ENCODE measurements around the gene RENBP.
"Not testable (repeated sequence)": the region's sequence is repeated elsewhere in the genome, so short reads cannot be mapped to it uniquely, and the experiment has no call there.

RENBP gene

DNA sequence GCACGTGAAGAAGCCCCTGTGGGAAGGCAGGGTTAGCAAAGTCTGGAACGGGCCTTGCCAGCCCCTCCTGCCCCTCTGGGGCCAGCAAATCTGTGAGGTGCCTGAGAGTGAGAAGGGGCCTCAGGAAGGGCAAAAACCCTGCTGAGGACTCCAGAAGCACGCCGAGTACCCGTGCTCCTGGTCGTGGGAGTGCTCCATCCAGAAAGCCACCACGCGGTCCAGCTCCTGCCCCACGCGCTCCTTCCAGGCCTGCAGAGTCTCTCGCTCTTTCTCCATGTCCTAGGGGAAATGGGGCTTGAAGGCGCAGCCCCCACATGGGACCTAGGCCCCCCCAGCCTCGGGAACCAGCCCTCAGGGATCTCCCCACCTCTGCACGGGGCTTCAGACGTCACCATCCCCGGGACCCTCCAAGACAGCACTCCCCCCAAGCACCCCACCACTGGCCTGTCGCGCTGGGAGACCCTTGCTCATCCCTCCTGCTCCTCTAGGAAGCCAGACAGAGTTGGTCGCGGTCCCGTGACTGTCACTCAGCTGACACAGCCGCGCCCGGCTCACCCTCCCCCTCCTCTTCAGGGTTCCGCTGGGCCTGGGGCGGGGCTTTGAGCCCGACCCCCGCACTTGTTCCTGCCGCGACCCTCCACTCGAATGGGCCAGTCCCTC, at the start of gene RENBP:
Gene RENBP (minus strand): TSS at position 504 of the 660 bp plus-strand sequence. CDS start 33 bp downstream, at position 471.
- peak; percentile 55 for DNase-seq (ENCODE audit: low spot score)

DNA sequence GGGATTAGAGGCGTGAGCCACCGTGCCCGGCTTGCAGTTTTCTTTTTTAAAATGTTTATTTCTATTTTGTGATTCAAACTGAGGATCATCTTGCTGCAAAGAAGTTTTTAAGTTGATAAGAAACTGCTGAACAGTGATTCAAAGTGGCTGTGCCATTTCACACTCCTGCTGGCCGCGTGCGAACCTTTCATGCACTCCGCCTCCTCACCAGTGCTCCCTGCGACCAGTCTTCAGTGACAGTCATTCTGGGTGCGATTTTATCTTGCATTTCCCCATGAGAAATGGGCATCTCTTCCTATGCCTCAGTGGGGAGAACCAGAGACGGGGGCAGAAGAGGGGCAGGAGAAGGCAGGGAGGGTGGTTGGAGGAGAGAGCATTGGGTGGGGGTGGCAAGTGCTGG, 49.5 kb upstream of the RENBP start:
- DNase-seq (ENCODE audit: low spot score) = no peak

DNA sequence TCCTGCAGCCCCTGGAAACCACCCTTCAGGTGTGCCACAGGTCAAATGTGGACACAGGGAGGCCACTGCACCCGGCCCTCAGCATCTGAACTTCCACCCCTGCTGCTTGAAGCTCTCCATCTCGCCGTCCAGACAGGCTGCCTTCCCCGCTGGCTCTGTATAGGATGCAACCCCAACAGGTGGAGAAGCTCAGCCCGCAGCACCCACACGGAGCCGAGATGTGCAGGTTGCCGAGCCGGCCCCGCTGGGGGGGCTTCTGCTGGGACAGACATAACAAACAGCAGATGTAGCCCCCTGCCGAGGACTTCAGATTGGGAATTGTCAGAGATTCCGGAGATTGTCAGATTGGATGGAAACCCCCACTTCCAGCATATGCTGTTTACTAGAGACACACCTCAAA, 48.6 kb upstream of the RENBP start:
- DNase-seq (ENCODE audit: low spot score) = no peak

- DNase-seq (ENCODE audit: low spot score) = no peak
These were observed 47.7 kb upstream of the RENBP start for GRCh38 chrX:153992180-153992579.

DNA sequence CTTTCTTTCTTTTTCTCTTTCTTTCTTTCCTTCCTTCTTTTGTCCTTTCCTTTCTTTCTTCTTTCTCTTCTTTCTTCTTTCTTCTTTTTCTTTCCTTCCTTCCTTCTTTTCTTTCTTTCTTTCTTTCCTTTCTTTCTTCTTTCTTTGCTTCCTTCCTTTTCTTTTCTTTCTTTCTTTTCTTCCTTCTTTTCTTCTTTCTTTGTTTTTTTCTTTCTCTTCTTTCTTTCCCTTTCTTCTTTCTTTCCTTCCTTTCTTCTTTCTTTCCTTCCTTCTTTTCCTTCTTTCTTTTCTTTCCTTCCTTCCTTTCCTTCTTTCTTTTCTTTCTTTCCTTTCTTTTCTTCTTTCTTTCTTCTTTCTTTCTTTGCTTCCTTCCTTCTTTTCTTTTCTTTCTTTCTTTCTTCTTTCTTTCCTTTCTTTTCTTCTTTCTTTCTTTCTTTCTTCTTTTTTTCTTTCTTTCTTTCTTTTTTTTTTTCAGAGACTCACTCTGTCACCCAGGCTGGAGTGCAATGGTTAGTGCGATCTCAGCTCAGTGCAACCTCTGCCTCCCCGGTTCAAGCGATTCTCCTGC, 46.7 kb upstream of the RENBP start:
- DNase-seq (ENCODE audit: low spot score) = no peak

DNA sequence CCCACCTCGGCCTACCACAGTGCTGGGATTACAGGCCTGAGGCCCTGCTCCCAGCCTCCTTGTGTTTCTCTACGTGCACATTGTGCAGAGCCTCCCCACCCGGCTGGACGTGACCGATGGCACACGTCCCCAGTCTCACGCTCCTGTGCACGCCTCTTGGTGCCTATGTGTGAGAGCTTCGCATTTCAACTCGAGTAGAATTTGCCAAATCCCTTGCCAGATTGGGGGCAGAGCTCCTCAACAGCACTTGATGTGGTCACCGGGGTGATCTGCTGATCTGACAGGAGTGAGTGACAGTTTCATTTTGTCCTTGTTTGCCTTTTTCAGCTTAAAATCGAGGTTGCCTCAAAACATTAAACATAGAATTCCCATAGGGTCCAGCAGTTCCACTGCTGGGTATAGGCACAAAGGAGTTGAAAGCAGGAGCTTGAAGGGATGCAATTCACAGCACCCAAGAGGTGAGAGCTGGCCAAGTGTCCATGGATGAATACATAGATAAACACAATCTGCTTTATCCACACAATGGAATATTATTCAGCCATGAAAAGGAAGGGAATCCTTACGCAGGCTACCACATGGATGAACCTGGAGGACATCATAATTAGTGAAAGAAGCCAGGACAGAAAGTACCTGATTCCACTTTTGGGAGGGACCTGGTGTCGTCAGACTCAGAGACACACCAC, 45.7 kb upstream of the RENBP start:
- DNase-seq (ENCODE audit: low spot score) = no peak

DNA sequence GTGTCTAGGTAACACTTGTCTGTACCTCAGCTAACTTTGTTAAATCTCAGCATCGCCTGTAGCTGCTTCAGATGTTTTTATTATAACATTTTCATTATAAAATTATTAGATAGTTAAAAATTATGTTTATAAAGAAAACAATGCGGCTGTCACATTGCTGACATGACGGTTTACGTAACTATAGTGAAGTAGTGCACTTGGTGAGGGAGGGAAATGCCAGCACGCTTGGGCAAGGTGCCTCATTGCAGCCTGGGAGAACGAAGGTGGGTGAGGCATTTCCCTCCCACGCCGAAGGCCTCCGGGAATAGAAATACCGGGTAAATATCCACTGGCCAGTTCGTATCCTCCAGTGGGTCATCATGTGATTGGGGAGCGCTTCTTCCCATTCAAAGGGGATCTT, 44.0 kb upstream of the RENBP start:
- no peak for DNase-seq (ENCODE audit: low spot score)

DNA sequence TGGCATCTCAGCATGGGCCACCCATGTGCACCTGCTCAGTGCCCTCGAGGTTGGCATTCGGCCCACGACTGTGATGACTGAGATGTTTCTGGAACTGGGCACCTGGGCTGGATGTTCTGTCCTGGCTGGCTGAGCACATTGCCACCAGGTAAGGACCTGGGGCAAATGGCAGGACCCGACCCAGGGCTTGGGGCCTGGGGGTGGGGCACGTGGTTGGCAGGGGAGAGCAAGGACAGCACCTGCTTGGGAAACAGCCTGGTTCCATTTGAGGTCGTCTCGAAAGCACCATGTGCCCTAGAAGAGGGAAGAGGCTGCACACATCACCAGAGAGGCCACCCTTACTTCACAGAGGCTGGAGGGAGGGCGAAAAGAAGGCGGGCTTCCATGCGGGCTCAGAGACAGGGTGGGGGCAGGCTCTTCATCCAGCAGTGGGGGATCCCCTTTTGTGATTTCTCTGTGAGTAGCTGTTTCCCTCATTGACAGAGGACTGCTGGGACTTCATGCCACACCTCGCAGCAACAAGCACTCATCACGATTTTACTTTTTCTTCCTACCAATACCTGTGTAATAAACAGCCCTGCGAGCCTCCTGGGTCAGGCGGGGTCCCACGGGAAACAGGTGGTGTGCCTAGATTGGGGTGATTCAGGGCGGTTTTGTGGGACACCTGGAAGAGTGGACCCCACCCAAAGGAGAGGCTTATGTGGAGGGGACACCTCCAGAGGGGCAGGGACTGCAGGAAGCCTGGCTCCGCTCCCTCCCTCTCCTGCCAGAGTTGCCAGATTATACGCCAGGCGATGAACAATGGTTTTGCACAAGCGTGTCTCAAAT, 40.1 kb upstream of the RENBP start:
- DNase-seq (ENCODE audit: low spot score) = no peak

- no peak for DNase-seq (ENCODE audit: low spot score)
These were observed 38.9 kb upstream of the RENBP start for GRCh38 chrX:153983321-153983801.

- DNase-seq (ENCODE audit: low spot score) = peak; percentile 34
These were observed 37.5 kb upstream of the RENBP start for GRCh38 chrX:153981771-153982533.

DNA sequence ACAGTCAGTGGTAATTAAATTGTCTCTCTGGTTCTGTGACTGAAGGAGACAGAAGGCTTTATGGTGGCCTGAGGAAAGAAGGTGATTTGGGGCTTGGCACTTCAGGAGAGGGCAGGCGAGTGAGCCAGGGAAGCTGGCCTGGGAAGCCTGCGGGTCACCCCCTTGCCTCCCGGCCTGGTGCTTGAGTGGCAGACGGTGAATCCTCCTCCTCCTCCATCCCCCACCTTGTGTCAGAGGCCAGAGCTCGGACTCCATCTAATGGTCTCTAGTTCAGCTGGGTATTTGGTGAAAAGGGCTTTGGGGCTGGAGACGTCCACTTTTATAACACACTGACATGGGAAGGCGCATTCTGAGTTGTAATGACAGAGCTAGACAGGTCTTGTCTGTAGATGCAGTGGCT, 36.8 kb upstream of the RENBP start:
- no peak for DNase-seq (ENCODE audit: low spot score)

- not testable (repeated sequence) for DNase-seq (ENCODE audit: low spot score)
These were observed 36.0 kb upstream of the RENBP start for GRCh38 chrX:153980394-153980793.

DNA sequence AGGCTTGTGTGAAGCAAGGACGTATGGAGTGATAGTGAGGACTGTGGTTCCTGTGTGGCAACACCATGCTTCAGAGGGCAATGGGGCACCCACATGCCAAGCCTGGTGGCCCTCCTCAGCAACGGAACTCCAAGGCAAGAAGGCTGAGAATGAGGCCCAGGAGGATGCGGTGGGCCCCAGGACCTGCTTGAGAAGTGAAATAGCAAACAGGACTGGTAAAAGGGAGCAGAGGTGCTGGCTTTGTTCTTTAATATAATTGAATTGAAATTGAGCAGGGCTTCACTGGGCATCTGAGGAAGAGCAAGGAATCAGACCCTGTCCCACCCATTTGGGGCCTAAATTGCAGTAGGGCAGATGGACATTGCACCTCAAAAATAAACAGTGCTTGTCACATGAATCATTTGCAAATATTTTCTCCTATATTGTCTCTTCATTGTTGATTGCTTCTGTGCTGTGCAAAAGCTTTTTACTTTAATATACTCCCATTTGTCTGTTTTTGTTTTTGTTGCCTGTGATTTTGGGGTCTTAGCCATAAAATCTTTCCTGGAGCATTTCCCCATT, 30.4 kb upstream of the RENBP start:
- no peak for DNase-seq (ENCODE audit: low spot score)

GRCh38 chrX:153974003-153974725, 29.7 kb upstream of the RENBP start:
- no peak for DNase-seq (ENCODE audit: low spot score)

GRCh38 chrX:153973127-153974002, 28.9 kb upstream of the RENBP start:
- no peak for DNase-seq (ENCODE audit: low spot score)

- peak; percentile 78 for DNase-seq (ENCODE audit: low spot score)
These were observed 28.1 kb upstream of the RENBP start, which contains the start of gene TMEM187 for GRCh38 chrX:153972368-153973126. TMEM187 (plus strand) TSS chrX:153972754; CDS start chrX:153982063, 9,309 bp downstream.

DNA sequence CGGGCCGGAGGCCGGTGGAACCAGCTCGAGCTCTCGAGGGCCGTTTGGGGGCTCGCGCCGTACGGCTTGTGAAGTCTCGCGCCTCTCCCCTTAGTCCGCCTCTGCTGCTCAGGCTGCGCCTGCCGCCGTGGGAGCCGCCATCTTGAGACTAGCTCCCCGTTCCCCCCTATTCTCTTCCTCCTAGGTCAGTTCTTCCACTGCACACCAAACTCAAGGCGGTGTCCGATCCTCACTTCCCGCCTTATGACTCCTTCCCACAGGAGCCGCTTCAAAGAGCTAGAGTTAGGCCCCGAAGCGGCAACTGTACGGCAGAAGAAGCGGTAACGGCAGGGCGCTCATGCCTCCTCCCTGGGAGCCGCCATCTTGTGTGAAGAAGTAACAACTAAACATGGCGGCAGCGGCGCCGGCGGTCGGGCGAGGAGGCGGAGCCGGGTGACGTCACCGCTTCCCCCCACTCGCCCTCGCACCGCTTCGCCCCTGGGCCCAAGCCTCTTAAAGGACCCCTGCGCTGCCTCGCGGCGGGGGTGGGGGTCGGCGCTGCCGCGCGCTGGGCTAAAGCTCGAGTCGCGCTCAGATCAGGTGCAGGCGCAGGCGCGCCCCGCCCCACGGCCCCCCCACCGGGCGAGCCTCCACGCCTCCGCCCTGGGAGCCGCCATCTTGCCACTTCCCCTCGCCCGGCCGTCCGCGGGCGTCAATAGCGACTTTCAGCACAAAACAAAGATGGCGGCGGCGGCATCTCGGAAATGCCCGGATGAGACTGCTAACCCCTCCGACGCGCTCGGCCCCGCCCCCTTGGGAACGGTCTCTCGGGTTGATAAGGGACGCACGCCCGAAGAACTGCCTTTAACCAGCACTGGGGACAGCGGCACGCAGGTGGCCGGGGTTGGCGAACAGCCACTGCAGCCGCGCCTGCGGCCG, 27.3 kb upstream of the RENBP start, which contains the start of gene HCFC1:
Gene HCFC1 (minus strand): TSS at position 369 of the 918 bp plus-strand sequence. CDS start 978 bp downstream, outside the sequence.
- DNase-seq (ENCODE audit: low spot score) = peak; percentile 88

DNA sequence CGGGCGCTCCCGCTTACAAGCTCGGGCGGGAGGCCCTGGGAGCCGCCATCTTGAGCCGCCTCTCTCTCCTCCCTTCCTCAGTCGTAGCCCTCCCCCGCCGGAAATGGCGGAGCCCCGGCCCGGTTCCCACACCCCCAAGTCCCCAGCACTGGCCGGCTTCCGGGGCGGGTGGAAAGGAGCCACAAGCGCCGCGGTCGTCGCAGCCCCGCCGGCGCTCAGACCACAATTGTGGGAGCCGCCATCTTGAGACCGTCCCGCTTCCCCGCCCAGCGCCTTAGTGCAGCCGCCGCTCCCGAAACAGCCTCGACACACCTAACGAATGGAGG, 26.6 kb upstream of the RENBP start:
- peak; percentile 89 for DNase-seq (ENCODE audit: low spot score)

Data from globus pallidus (tissue), 1 donor.